Ishikawa (cell line): ENCODE data around the gene TRIM9.

ENCODE experiments used
- CEBPB ChIP-seq: IDR thresholded peaks from 2 replicates; pipeline ENCODE4 v1.6.1; 2012
- CREB1 ChIP-seq: IDR thresholded peaks from 2 replicates; pipeline ENCODE4 v1.6.1; 2012; ENCODE audit warnings: low read depth
- EGR1 ChIP-seq: IDR thresholded peaks from 2 replicates; pipeline ENCODE4 v1.6.1; 2012
- EP300 ChIP-seq: IDR thresholded peaks from 2 replicates; pipeline ENCODE4 v1.6.1; 2012; ENCODE audit warnings: borderline replicate concordance
- FOXM1 ChIP-seq: IDR thresholded peaks from 2 replicates; pipeline ENCODE4 v1.6.1; 2012; ENCODE audit warnings: low read depth, borderline replicate concordance
- NFIC ChIP-seq: IDR thresholded peaks from 2 replicates; pipeline ENCODE4 v1.6.1; 2012
- RAD21 ChIP-seq: IDR thresholded peaks from 2 replicates; pipeline ENCODE4 v1.6.1; 2012; ENCODE audit warnings: low read depth
- TAF1 ChIP-seq: IDR thresholded peaks from 2 replicates; pipeline ENCODE4 v1.6.1; 2012; ENCODE audit warnings: low read depth, mild to moderate bottlenecking
- TCF12 ChIP-seq: IDR thresholded peaks from 2 replicates; pipeline ENCODE4 v1.6.1; 2012; ENCODE audit warnings: low read depth
- TEAD4 ChIP-seq: IDR thresholded peaks from 2 replicates; pipeline ENCODE4 v1.6.1; 2012
- YY1 ChIP-seq: IDR thresholded peaks from 2 replicates; pipeline ENCODE4 v1.6.1; 2012; ENCODE audit warnings: low read depth
- ZBTB7A ChIP-seq: IDR thresholded peaks from 2 replicates; pipeline ENCODE4 v1.6.1; 2012; ENCODE audit warnings: low read depth
- TF ChIP-seq, protein P1 (sequence below): IDR thresholded peaks from 2 replicates; pipeline ENCODE4 v1.6.1; 2012
- TF ChIP-seq, protein P2 (sequence below): IDR thresholded peaks from 2 replicates; pipeline ENCODE4 v1.6.1; 2012
- TF ChIP-seq, protein P3 (sequence below): IDR thresholded peaks from 2 replicates; pipeline ENCODE4 v1.6.1; 2012; ENCODE audit warnings: low read depth, mild to moderate bottlenecking

Gene TRIM9

GRCh38 chr14:50972734-50973133, 122.2 kb downstream of the TRIM9 start:
- no peak for TF ChIP-seq CEBPB
- TF ChIP-seq EP300 = no peak
- no peak for TF ChIP-seq TEAD4
- TF ChIP-seq EGR1 = no peak
- TF ChIP-seq FOXM1 = no peak

DNA sequence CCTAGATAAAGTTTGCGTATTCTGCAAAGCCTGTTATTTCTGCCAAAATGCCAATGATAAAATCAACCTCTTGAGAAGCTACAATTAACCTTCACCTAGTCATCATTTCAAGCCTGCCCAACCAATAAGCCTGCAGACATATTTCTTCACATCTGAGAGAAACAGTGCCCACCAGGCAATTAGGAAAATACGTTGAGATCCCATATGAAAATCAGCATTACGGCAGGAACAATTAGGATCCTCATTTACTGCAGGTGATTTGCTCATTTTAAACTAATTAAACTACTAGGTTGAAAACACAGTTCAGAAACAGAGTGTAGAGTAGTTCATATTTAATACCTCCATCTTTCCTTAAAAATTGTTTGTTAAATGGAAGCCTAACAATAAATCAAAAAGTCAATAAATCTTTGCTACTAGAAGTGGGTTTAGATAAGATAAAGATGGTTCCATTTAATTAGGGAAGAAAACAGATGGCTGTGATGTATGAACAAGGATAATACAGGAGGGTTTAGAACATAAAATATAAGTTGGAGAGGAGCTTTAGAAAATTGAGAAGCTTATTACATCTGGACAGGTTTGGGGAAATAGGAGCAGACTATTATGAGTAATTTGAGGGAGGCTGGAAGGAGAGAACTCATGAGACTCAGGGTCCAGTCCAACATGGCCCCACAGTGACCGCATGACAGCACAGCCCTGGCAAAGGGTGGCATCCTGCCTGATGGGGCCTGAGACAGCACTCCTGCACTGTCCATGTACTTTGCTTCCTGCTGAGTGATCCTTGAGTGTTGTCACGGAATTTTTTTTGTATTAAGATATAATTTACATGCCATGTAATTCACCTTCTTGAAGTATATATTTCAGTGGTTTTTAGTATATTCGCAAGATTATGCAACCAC, 123.8 kb downstream of the TRIM9 start:
- TF ChIP-seq TAF1 (no peak), YY1 (no peak), ZBTB7A (no peak), EP300 (no peak), FOXM1 (no peak), RAD21 (no peak), NFIC (no peak), CEBPB (no peak), EGR1 (no peak)
- TF ChIP-seq, protein P1, sequence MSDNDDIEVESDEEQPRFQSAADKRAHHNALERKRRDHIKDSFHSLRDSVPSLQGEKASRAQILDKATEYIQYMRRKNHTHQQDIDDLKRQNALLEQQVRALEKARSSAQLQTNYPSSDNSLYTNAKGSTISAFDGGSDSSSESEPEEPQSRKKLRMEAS = no peak
- TF ChIP-seq, protein P2, sequence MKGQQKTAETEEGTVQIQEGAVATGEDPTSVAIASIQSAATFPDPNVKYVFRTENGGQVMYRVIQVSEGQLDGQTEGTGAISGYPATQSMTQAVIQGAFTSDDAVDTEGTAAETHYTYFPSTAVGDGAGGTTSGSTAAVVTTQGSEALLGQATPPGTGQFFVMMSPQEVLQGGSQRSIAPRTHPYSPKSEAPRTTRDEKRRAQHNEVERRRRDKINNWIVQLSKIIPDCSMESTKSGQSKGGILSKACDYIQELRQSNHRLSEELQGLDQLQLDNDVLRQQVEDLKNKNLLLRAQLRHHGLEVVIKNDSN = no peak
- TF ChIP-seq, protein P3, sequence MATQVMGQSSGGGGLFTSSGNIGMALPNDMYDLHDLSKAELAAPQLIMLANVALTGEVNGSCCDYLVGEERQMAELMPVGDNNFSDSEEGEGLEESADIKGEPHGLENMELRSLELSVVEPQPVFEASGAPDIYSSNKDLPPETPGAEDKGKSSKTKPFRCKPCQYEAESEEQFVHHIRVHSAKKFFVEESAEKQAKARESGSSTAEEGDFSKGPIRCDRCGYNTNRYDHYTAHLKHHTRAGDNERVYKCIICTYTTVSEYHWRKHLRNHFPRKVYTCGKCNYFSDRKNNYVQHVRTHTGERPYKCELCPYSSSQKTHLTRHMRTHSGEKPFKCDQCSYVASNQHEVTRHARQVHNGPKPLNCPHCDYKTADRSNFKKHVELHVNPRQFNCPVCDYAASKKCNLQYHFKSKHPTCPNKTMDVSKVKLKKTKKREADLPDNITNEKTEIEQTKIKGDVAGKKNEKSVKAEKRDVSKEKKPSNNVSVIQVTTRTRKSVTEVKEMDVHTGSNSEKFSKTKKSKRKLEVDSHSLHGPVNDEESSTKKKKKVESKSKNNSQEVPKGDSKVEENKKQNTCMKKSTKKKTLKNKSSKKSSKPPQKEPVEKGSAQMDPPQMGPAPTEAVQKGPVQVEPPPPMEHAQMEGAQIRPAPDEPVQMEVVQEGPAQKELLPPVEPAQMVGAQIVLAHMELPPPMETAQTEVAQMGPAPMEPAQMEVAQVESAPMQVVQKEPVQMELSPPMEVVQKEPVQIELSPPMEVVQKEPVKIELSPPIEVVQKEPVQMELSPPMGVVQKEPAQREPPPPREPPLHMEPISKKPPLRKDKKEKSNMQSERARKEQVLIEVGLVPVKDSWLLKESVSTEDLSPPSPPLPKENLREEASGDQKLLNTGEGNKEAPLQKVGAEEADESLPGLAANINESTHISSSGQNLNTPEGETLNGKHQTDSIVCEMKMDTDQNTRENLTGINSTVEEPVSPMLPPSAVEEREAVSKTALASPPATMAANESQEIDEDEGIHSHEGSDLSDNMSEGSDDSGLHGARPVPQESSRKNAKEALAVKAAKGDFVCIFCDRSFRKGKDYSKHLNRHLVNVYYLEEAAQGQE = no peak

DNA sequence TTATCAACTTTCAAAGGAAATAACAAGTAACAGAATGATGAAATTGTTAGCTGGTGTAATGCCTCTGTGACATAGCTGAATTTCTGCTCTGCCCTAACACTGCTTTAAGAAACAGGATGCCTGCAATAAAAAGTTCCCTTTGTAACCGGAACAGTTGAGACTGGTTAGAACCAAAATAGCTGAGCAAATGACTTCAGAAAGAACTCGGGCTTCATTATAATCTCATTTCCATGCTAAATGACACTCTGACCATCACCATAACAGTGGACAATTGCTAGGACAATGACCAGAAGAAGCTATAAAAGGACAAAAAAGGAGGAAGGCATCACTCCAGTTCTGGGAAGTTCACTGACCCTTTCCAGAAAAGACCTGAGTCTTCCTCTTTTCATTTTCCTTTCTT, 127.1 kb downstream of the TRIM9 start:
- TF ChIP-seq, protein P2 = no peak
- TF ChIP-seq CEBPB = no peak
- TF ChIP-seq, protein P1 = no peak
- TF ChIP-seq EGR1 = no peak
- TF ChIP-seq, protein P3 = no peak
- TF ChIP-seq ZBTB7A = no peak
- no peak for TF ChIP-seq TEAD4
- TF ChIP-seq EP300 = no peak
- no peak for TF ChIP-seq TAF1
- TF ChIP-seq TCF12 = no peak
- no peak for TF ChIP-seq CREB1
- no peak for TF ChIP-seq YY1
- TF ChIP-seq FOXM1 = no peak
- TF ChIP-seq NFIC = no peak
- TF ChIP-seq RAD21 = no peak

- TF ChIP-seq TAF1 (no peak), EGR1 (no peak), NFIC (no peak), TEAD4 (no peak), ZBTB7A (no peak), EP300 (no peak), YY1 (no peak), CREB1 (no peak), CEBPB (no peak), TCF12 (no peak), FOXM1 (no peak)
- TF ChIP-seq, protein P2 = no peak
- TF ChIP-seq, protein P3 = no peak
- TF ChIP-seq, protein P1 = no peak
Measured at GRCh38 chr14:50967103-50967502, 127.8 kb downstream of the TRIM9 start.
